ENCODE results near the gene SEC61A1.

Gene SEC61A1

GRCh38 chr3:128077665-128078064 lies 25.4 kb downstream of the SEC61A1 start:
- Histone ChIP-seq H3K27ac (ENCODE audit: extremely low read depth, low read depth, low read length) (no peak overlapping the region), H3K4me1 (ENCODE audit: control insufficient read depth, insufficient read depth, low read length) (no peaks in the 10 kb centered on the region), H3K4me3 (ENCODE audit: low read depth, low read length) (no peak overlapping the region), H3K36me3 (ENCODE audit: control insufficient read depth in 2 of 2, insufficient read depth in 1 of 2, low read length in 2 of 2) (peaks cover 0 to 73% of the 10 kb centered on the region in 2 experiments; a peak in 1 of 3 replicates), H3K9me3 (ENCODE audit: control insufficient read depth, insufficient read depth, low read depth, low read length) (no peaks in the 10 kb centered on the region)
- CTCF ChIA-PET = no interaction called here
- POLR2A ChIA-PET = no interaction called here
- TF ChIP-seq PRDM1 (tag by site-specific recombination; IDR thresholded peaks at IDR 0.05) = no peak
- TF ChIP-seq ZIC2 (tag by site-specific recombination; IDR thresholded peaks at IDR 0.05) = peak; percentile 84

DNA sequence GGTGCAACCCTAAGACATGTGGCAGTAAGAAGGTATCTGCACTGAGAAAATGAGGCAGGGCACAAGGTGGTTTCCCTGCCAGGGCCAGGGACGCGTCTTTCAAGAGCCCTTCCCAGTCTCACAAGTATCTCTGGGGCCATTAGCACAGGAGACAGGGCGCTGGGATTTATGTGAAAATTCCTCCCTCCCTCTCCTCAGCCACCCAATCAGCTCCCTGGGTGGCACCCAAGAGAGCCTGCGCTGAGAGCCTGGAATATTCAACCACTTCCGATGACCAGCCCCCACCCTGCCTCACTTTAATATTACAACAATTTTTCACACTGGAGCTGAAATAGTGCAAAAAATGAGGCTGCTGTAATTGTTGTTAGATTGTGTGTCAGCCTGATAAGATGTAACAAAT lies 26.1 kb downstream of the SEC61A1 start:
- H3K27ac ChIP-seq (ENCODE audit: extremely low read depth, low read depth, low read length) = no peak overlapping the region

GRCh38 chr3:128078875-128079274 lies 26.6 kb downstream of the SEC61A1 start:
- H3K27ac ChIP-seq (ENCODE audit: extremely low read depth, low read depth, low read length) = no peak overlapping the region
- no peaks in the 10 kb centered on the region for H3K9me3 ChIP-seq (ENCODE audit: control insufficient read depth, insufficient read depth, low read depth, low read length)
- TF ChIP-seq MYNN (tag by site-specific recombination; IDR thresholded peaks at IDR 0.05; ENCODE audit: borderline replicate concordance) (no peak), ZNF530 (tag by site-specific recombination; IDR thresholded peaks at IDR 0.05; ENCODE audit: low read depth) (no peak), AEBP2 (tag by site-specific recombination; IDR thresholded peaks at IDR 0.05; ENCODE audit: borderline replicate concordance) (no peak), TCF7L2 (IDR thresholded peaks at IDR 0.05; ENCODE audit: borderline replicate concordance, low read depth, low read length) (no peak), ZNF792 (tag by site-specific recombination; IDR thresholded peaks at IDR 0.05) (no peak)
- H3K4me3 ChIP-seq (ENCODE audit: low read depth, low read length) = no peak overlapping the region
- peaks cover 0 to 73% of the 10 kb centered on the region in 2 experiments; a peak in 2 of 3 replicates for H3K36me3 ChIP-seq (ENCODE audit: control insufficient read depth in 2 of 2, insufficient read depth in 1 of 2, low read length in 2 of 2)
- no peaks in the 10 kb centered on the region for H3K4me1 ChIP-seq (ENCODE audit: control insufficient read depth, insufficient read depth, low read length)
- CTCF ChIA-PET = interaction anchor here (0.5 to 2.3 kb wide), 2 partner anchors 19 to 55 kb away, joined by 3 to 8 read pairs; no protein-coding TSS in a partner anchor
- POLR2A ChIA-PET = no interaction called here

More for the DNA sequence above, 26.1 kb downstream of the SEC61A1 start:
- Histone ChIP-seq H3K4me3 (ENCODE audit: low read depth, low read length) (no peak overlapping the region), H3K9me3 (ENCODE audit: control insufficient read depth, insufficient read depth, low read depth, low read length) (no peaks in the 10 kb centered on the region), H3K36me3 (ENCODE audit: control insufficient read depth in 2 of 2, insufficient read depth in 1 of 2, low read length in 2 of 2) (peaks cover 0 to 73% of the 10 kb centered on the region in 2 experiments; a peak in 1 of 3 replicates), H3K4me1 (ENCODE audit: control insufficient read depth, insufficient read depth, low read length) (no peaks in the 10 kb centered on the region)
- CTCF ChIA-PET = interaction anchor here (2.3 kb wide), 1 partner anchor 55 kb away, joined by 8 read pairs; no protein-coding TSS in a partner anchor
- POLR2A ChIA-PET = no interaction called here
- TF ChIP-seq HOXA7 (CRISPR knock-in tag; IDR thresholded peaks at IDR 0.05; ENCODE audit: borderline replicate concordance) (no peak), OSR2 (tag by site-specific recombination; IDR thresholded peaks at IDR 0.05) (no peak), ZFP3 (tag by site-specific recombination; IDR thresholded peaks at IDR 0.05; ENCODE audit: low read depth) (no peak), IKZF3 (tag by site-specific recombination; IDR thresholded peaks at IDR 0.05) (no peak), ZNF2 (tag by site-specific recombination; IDR thresholded peaks at IDR 0.05) (no peak), ZNF157 (tag by site-specific recombination; IDR thresholded peaks at IDR 0.05) (no peak), ZNF707 (tag by site-specific recombination; IDR thresholded peaks at IDR 0.05) (no peak), ZNF785 (tag by site-specific recombination; IDR thresholded peaks at IDR 0.05) (no peak)

GRCh38 chr3:128079823-128080222 lies 27.6 kb downstream of the SEC61A1 start:
- CTCF ChIA-PET = interaction anchor here (2.3 kb wide), 1 partner anchor 54 kb away, joined by 8 read pairs; no protein-coding TSS in a partner anchor
- peaks cover 0 to 75% of the 10 kb centered on the region in 2 experiments; a peak in 2 of 3 replicates for H3K36me3 ChIP-seq (ENCODE audit: control insufficient read depth in 2 of 2, insufficient read depth in 1 of 2, low read length in 2 of 2)

More at GRCh38 chr3:128079823-128080222, 27.6 kb downstream of the SEC61A1 start:
- no peak overlapping the region for H3K4me3 ChIP-seq (ENCODE audit: low read depth, low read length)
- POLR2A ChIA-PET = no interaction called here
- TF ChIP-seq ZNF561 (tag by site-specific recombination; IDR thresholded peaks at IDR 0.05; ENCODE audit: borderline replicate concordance) (no peak), ZNF645 (tag by site-specific recombination; IDR thresholded peaks at IDR 0.05) (no peak), ZNF654 (tag by site-specific recombination; IDR thresholded peaks at IDR 0.05; ENCODE audit: low read depth) (no peak)
- TF ChIP-seq, protein P1, sequence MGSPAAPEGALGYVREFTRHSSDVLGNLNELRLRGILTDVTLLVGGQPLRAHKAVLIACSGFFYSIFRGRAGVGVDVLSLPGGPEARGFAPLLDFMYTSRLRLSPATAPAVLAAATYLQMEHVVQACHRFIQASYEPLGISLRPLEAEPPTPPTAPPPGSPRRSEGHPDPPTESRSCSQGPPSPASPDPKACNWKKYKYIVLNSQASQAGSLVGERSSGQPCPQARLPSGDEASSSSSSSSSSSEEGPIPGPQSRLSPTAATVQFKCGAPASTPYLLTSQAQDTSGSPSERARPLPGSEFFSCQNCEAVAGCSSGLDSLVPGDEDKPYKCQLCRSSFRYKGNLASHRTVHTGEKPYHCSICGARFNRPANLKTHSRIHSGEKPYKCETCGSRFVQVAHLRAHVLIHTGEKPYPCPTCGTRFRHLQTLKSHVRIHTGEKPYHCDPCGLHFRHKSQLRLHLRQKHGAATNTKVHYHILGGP (tag by site-specific recombination; IDR thresholded peaks at IDR 0.05) = no peak
- H3K9me3 ChIP-seq (ENCODE audit: control insufficient read depth, insufficient read depth, low read depth, low read length) = no peaks in the 10 kb centered on the region
- no peaks in the 10 kb centered on the region for H3K4me1 ChIP-seq (ENCODE audit: control insufficient read depth, insufficient read depth, low read length)
- H3K27ac ChIP-seq (ENCODE audit: extremely low read depth, low read depth, low read length) = no peak overlapping the region
